ENCODE measurements around the gene HAND1.

The HAND1 gene

GRCh38 chr5:154466147-154466546 is 11.9 kb downstream of the HAND1 start (continued):
- TF ChIP-seq PATZ1 (CRISPR knock-in tag; IDR thresholded peaks at IDR 0.05; ENCODE audit: borderline replicate concordance) = no peak
- no peak for TF ChIP-seq ZNF70 (CRISPR knock-in tag; IDR thresholded peaks at IDR 0.05)
- TF ChIP-seq CSDC2 (CRISPR knock-in tag; IDR thresholded peaks at IDR 0.05) = no peak
- TF ChIP-seq ESRRG (CRISPR knock-in tag; IDR thresholded peaks at IDR 0.05) = no peak

- no peak for TF ChIP-seq BACH2 (CRISPR knock-in tag; IDR thresholded peaks at IDR 0.05; ENCODE audit: borderline replicate concordance)
- TF ChIP-seq ZNF565 (CRISPR knock-in tag; conservative IDR thresholded peaks at IDR 0.05; ENCODE audit: low read depth) = no peak
- no peak for TF ChIP-seq TSHZ2 (CRISPR knock-in tag; IDR thresholded peaks at IDR 0.05)
- ATAC-seq = no peak
Observed at GRCh38 chr5:154465169-154465568, 12.9 kb downstream of the HAND1 start.

GRCh38 chr5:154464438-154464837 is 13.6 kb downstream of the HAND1 start:
- no peak for ATAC-seq
- TF ChIP-seq TOX (CRISPR knock-in tag; IDR thresholded peaks at IDR 0.05; ENCODE audit: borderline replicate concordance) (no peak), ISL1 (CRISPR knock-in tag; IDR thresholded peaks at IDR 0.05) (no peak), ZNF565 (CRISPR knock-in tag; conservative IDR thresholded peaks at IDR 0.05; ENCODE audit: low read depth) (no peak), ESRRG (CRISPR knock-in tag; IDR thresholded peaks at IDR 0.05) (no peak), PATZ1 (CRISPR knock-in tag; IDR thresholded peaks at IDR 0.05; ENCODE audit: borderline replicate concordance) (no peak), CSDC2 (CRISPR knock-in tag; IDR thresholded peaks at IDR 0.05) (no peak), POU6F1 (CRISPR knock-in tag; IDR thresholded peaks at IDR 0.05; ENCODE audit: borderline replicate concordance, low read depth) (no peak), ZC3H10 (CRISPR knock-in tag; IDR thresholded peaks at IDR 0.05) (no peak), ZFP3 (CRISPR knock-in tag; IDR thresholded peaks at IDR 0.05) (no peak), GLIS3 (CRISPR knock-in tag; IDR thresholded peaks at IDR 0.05) (no peak)

GRCh38 chr5:154461531-154461930 is 16.5 kb downstream of the HAND1 start:
- peak; percentile 76 for ATAC-seq
- TF ChIP-seq TOX (CRISPR knock-in tag; IDR thresholded peaks at IDR 0.05; ENCODE audit: borderline replicate concordance) (no peak), TSHZ2 (CRISPR knock-in tag; IDR thresholded peaks at IDR 0.05) (no peak), SNAI2 (CRISPR knock-in tag; IDR thresholded peaks at IDR 0.05) (no peak), POU6F1 (CRISPR knock-in tag; IDR thresholded peaks at IDR 0.05; ENCODE audit: borderline replicate concordance, low read depth) (no peak), CREB5 (CRISPR knock-in tag; IDR thresholded peaks at IDR 0.05; ENCODE audit: low read depth) (no peak), ARNTL (CRISPR knock-in tag; IDR thresholded peaks at IDR 0.05; ENCODE audit: borderline replicate concordance, low read depth) (no peak), ISL1 (CRISPR knock-in tag; IDR thresholded peaks at IDR 0.05) (no peak), CSDC2 (CRISPR knock-in tag; IDR thresholded peaks at IDR 0.05) (no peak), PPARA (CRISPR knock-in tag; IDR thresholded peaks at IDR 0.05; ENCODE audit: borderline replicate concordance) (no peak), ZFP30 (CRISPR knock-in tag; IDR thresholded peaks at IDR 0.05) (no peak)
